ENCODE data around the gene ITGA2B.

ITGA2B gene

GRCh38 chr17:44383861-44384260 lies 5.6 kb downstream of the ITGA2B start:
- TF ChIP-seq GATA3 (IDR thresholded peaks at IDR 0.05; ENCODE audit: low read depth, low read length) (no peak), GATA2 (IDR thresholded peaks at IDR 0.05; ENCODE audit: low read depth, low read length) (no peak)

- TF ChIP-seq GATA3 (IDR thresholded peaks at IDR 0.05; ENCODE audit: low read depth, low read length), result no peak
Observed at GRCh38 chr17:44383363-44383762, 6.1 kb downstream of the ITGA2B start.

- TF ChIP-seq GATA2 (IDR thresholded peaks at IDR 0.05; ENCODE audit: low read depth, low read length) (no peak), GATA3 (IDR thresholded peaks at IDR 0.05; ENCODE audit: low read depth, low read length) (no peak)
Observed at GRCh38 chr17:44382917-44383316, 6.5 kb downstream of the ITGA2B start.

GRCh38 chr17:44381810-44382305 lies 7.6 kb downstream of the ITGA2B start:
- no peak for TF ChIP-seq GATA3 (IDR thresholded peaks at IDR 0.05; ENCODE audit: low read depth, low read length)
- no peak for TF ChIP-seq GATA2 (IDR thresholded peaks at IDR 0.05; ENCODE audit: low read depth, low read length)

GRCh38 chr17:44380767-44381166 lies 8.7 kb downstream of the ITGA2B start:
- TF ChIP-seq GATA3 (IDR thresholded peaks at IDR 0.05; ENCODE audit: low read depth, low read length), result no peak
- no peak for TF ChIP-seq GATA2 (IDR thresholded peaks at IDR 0.05; ENCODE audit: low read depth, low read length)

GRCh38 chr17:44379887-44380286 lies 9.6 kb downstream of the ITGA2B start:
- TF ChIP-seq GATA2 (IDR thresholded peaks at IDR 0.05; ENCODE audit: low read depth, low read length) (no peak), GATA3 (IDR thresholded peaks at IDR 0.05; ENCODE audit: low read depth, low read length) (no peak)

GRCh38 chr17:44378171-44378705 lies 11.2 kb downstream of the ITGA2B start:
- TF ChIP-seq GATA3 (IDR thresholded peaks at IDR 0.05; ENCODE audit: low read depth, low read length), result no peak
- no peak for TF ChIP-seq GATA2 (IDR thresholded peaks at IDR 0.05; ENCODE audit: low read depth, low read length)

- no peak for TF ChIP-seq GATA2 (IDR thresholded peaks at IDR 0.05; ENCODE audit: low read depth, low read length)
- TF ChIP-seq GATA3 (IDR thresholded peaks at IDR 0.05; ENCODE audit: low read depth, low read length), result no peak
Observed at GRCh38 chr17:44376779-44377178, 12.7 kb downstream of the ITGA2B start.

- TF ChIP-seq GATA2 (IDR thresholded peaks at IDR 0.05; ENCODE audit: low read depth, low read length) (no peak), GATA3 (IDR thresholded peaks at IDR 0.05; ENCODE audit: low read depth, low read length) (no peak)
Observed at GRCh38 chr17:44376124-44376523, 13.3 kb downstream of the ITGA2B start.

- TF ChIP-seq GATA3 (IDR thresholded peaks at IDR 0.05; ENCODE audit: low read depth, low read length) (no peak), GATA2 (IDR thresholded peaks at IDR 0.05; ENCODE audit: low read depth, low read length) (no peak)
Observed at GRCh38 chr17:44375196-44376017, 14.0 kb downstream of the ITGA2B start.

- TF ChIP-seq GATA3 (IDR thresholded peaks at IDR 0.05; ENCODE audit: low read depth, low read length) (no peak), GATA2 (IDR thresholded peaks at IDR 0.05; ENCODE audit: low read depth, low read length) (no peak)
Observed at GRCh38 chr17:44374306-44375195, 14.9 kb downstream of the ITGA2B start.

GRCh38 chr17:44372036-44372435 lies 17.4 kb downstream of the ITGA2B start:
- no peak for TF ChIP-seq GATA2 (IDR thresholded peaks at IDR 0.05; ENCODE audit: low read depth, low read length)
- TF ChIP-seq GATA3 (IDR thresholded peaks at IDR 0.05; ENCODE audit: low read depth, low read length), result no peak

- TF ChIP-seq GATA2 (IDR thresholded peaks at IDR 0.05; ENCODE audit: low read depth, low read length), result no peak
- TF ChIP-seq GATA3 (IDR thresholded peaks at IDR 0.05; ENCODE audit: low read depth, low read length), result no peak
Observed at GRCh38 chr17:44367231-44367979, 22.0 kb downstream of the ITGA2B start.

Data from SH-SY5Y (cell line).